Measurements from ENCODE around the gene GAL. TPM values are rescaled to one million over a fixed set of nuclear protein-coding genes. Genes with fewer than 3 reads are reported as not detected.

Gene GAL
- total and polyA plus RNA-seq, 2 of the 8 experiments (the other 6 are each of a cell fraction or from before 2014, with no cell fraction given), result 81.8 to 233 TPM

DNA sequence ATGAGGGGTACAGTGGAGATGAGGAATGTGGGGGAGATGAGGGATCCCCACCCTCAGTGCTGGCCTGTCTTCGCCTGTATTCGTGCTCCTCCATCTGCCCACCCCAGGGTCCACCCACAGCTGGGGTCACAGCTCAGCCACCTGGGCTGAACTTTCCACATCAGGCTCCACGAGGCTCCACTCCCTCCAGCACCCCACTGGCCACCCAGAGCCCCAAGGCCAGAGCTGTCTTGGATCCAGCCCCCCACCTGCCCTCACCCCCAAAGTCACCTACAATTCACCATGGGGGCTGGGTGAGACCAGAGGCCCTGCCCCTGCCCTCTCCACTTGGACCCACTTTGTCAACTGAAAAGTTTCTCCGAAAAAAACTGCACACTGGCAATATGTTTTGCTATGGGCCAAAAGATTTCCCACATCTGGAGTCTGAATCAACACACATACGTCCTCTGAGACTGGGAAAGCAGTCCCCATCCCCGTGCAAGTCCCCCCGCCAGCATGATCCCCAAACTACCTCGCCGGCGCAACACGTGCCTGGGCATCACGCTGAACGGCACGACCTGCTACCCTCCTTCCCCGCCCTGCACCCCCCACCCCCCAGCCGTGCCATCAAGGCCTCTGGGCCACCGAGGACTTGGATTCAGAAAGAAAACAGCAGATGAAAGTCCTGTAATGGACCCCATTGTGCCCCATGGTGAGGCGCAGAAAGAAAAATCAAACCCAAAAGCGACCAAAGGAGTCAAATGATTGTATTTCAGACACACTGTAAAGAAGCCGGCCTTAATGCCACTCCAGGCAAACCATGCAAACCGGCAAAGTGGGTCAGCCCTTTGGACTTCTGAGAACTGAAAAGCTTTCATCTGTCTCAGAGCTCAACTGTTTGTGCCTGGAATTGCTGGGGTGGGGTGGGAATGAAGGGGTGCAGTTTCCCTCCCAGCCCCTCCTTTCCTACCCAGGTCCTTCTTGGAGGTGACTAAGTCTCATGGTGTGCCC is 16.5 kb upstream of the GAL start:
- Histone ChIP-seq H2BK120ac (replicated peaks; ENCODE audit: low read depth, low read length) (no peak overlapping the region), H2AK5ac (ENCODE audit: low read depth, low read length) (no peak overlapping the region), H3K4ac (replicated peaks; ENCODE audit: insufficient read length, low read depth, low read length) (no peak overlapping the region), H3K18ac (ENCODE audit: extremely low read depth, low read length) (no peak overlapping the region), H3K23me2 (ENCODE audit: low read depth, low read length) (no peaks in the 10 kb centered on the region; the same call in 1 of the 2 replicates), H2BK12ac (ENCODE audit: low read depth, low read length) (peak overlapping the region; percentile 12; the same call in 1 of the 2 replicates), H3K27me3 (replicated peaks in 1 of 4; ENCODE audit: control insufficient read depth in 3 of 4, extremely low read depth in 1 of 4, insufficient read depth in 3 of 4, low read length in 3 of 4) (no peaks in the 10 kb centered on the region), H3K4me1 (replicated peaks in 1 of 4; ENCODE audit: control insufficient read depth in 3 of 4, insufficient read depth in 4 of 4, low read length in 3 of 4) (peaks cover 0 to 4% (median 1%) of the 10 kb centered on the region in 4 experiments; a peak in 3 of 7 replicates), H3K79me2 (ENCODE audit: control insufficient read depth in 1 of 2, insufficient read depth in 2 of 2, low read length in 2 of 2) (no peaks in the 10 kb centered on the region), H3K9me3 (ENCODE audit: insufficient read depth in 2 of 2, low read depth in 1 of 2, low read length in 1 of 2) (no peaks in the 10 kb centered on the region; a peak in 1 of 4 replicates), H3K14ac (ENCODE audit: insufficient read length) (no peak overlapping the region), H2AFZ (ENCODE audit: low read length) (no peak overlapping the region; the same call in 1 of the 2 replicates), H4K91ac (replicated peaks; ENCODE audit: insufficient read length, low read length) (no peak overlapping the region), H4K20me1 (replicated peaks in 1 of 2; ENCODE audit: control insufficient read depth in 1 of 2, insufficient read depth in 2 of 2, low read length in 2 of 2) (no peaks in the 10 kb centered on the region), H2BK15ac (ENCODE audit: low read length) (no peak overlapping the region), H3K23ac (ENCODE audit: insufficient read length) (no peak overlapping the region), H3K27ac (ENCODE audit: low read depth, low read length) (no peak overlapping the region), H3K56ac (replicated peaks; ENCODE audit: insufficient read length, low read depth, low read length) (no peak overlapping the region), H2BK5ac (ENCODE audit: low read depth, low read length) (no peak overlapping the region; the same call in 1 of the 2 replicates), H3K79me1 (ENCODE audit: low read depth, low read length) (no peaks in the 10 kb centered on the region), H3K4me2 (ENCODE audit: insufficient read depth in 1 of 2, low read depth in 2 of 2, low read length in 2 of 2) (no peak overlapping the region), H2BK20ac (ENCODE audit: low read length) (no peak overlapping the region), H3K36me3 (ENCODE audit: control insufficient read depth in 2 of 4, insufficient read depth in 4 of 4, low read length in 3 of 4) (no peaks in the 10 kb centered on the region), H3K4me3 (ENCODE audit: extremely low read depth in 1 of 4, insufficient read depth in 2 of 4, low read depth in 3 of 4, low read length in 4 of 4) (no peak overlapping the region), H4K5ac (ENCODE audit: insufficient read length, low read depth, low read length) (no peak overlapping the region), H4K8ac (ENCODE audit: extremely low read depth, insufficient read depth, low read length) (peak overlapping the region; percentile 28; the same call in 1 of the 2 replicates), H3K9ac (replicated peaks in 1 of 4; ENCODE audit: extremely low read depth in 1 of 4, low read depth in 3 of 4, low read length in 3 of 4) (no peak overlapping the region)
- DNase-seq (ENCODE audit: low read depth in 1 of 2, low spot score in 2 of 2), result no peak
- ChIA-PET CTCF (ENCODE audit: partially characterized antibody) (interaction anchor here (0.7 to 1.5 kb wide), 2 partner anchors 22 to 1444 kb away, joined by 3 read pairs; no protein-coding TSS in a partner anchor), POLR2A (ENCODE audit: partially characterized antibody) (interaction anchor here (1.3 to 2.8 kb wide), 2 partner anchors 16 to 18 kb away, joined by 3 to 17 read pairs; partner anchors contain the start of gene GAL)
- FAIRE-seq, result no peak
- 86% methylated on average over 19 of the region's 21 CpGs; no CpG with 5 or more reads in 1 of the 2 experiments for WGBS, 2 experiments (ENCODE audit: extremely low coverage in 1 of 2, insufficient coverage in 1 of 2, insufficient read length in 1 of 2, insufficient replicate concordance in 2 of 2, low coverage in 1 of 2, low lambda C conversion rate in 2 of 2, missing lambda C conversion rate in 1 of 2)
- TF ChIP-seq KDM5A (IDR thresholded peaks at IDR 0.05; ENCODE audit: low read length) (no peak), JUN (IDR thresholded peaks at IDR 0.05; ENCODE audit: low read depth, low read length) (no peak), TEAD4 (IDR thresholded peaks at IDR 0.05; ENCODE audit: low read depth, low read length) (no peak), NRF1 (IDR thresholded peaks at IDR 0.05; ENCODE audit: low read depth, low read length) (no peak), RNF2 (IDR thresholded peaks at IDR 0.05; ENCODE audit: borderline replicate concordance, low read depth, low read length, missing control alignments, poor library complexity, severe bottlenecking) (no peak), SIN3A (conservative IDR thresholded peaks at IDR 0.05 in 1 of 2, IDR thresholded peaks at IDR 0.05 in 1 of 2; ENCODE audit: low read depth in 1 of 2, low read length in 2 of 2) (no peak), SUZ12 (IDR thresholded peaks at IDR 0.05; ENCODE audit: low read length) (no peak), SIX5 (IDR thresholded peaks at IDR 0.05; ENCODE audit: low read depth, low read length) (no peak), GTF2F1 (IDR thresholded peaks at IDR 0.05; ENCODE audit: borderline replicate concordance, low read depth, low read length) (no peak), MAFK (IDR thresholded peaks at IDR 0.05; ENCODE audit: low read depth, low read length) (no peak)
